Measurements from ENCODE around the gene TNFAIP2. TPM values are rescaled to one million over a fixed set of nuclear protein-coding genes. Genes with fewer than 3 reads are reported as not detected.

Gene TNFAIP2
- total and polyA plus RNA-seq, 12 donors = 5.2 to 615 (median 115) TPM

GRCh38 chr14:103136388-103137271 lies 13.4 kb downstream of the TNFAIP2 start:
- DNase-seq = peak; percentile 48 to 83 (median 70)
- TF ChIP-seq POLR2A (IDR thresholded peaks at IDR 0.05) (no peak), CTCF (IDR thresholded peaks at IDR 0.05) (no peak)
- intact Hi-C loops (cut with DNase I) = no loop called here
- peaks cover 17 to 26% of the 10 kb centered on the region in 2 donors for H3K4me1 ChIP-seq (replicated peaks in 1 of 2)
- no peaks in the 10 kb centered on the region for H3K9me3 ChIP-seq (replicated peaks in 1 of 3)
- no peak overlapping the region for H3K4me3 ChIP-seq
- WGBS, 4 donors = 58 to 76% (median 65%) methylated on average over 19 to 20 of the region's 20 CpGs
- peak overlapping the region in 4 of 5 donors; percentile 10 to 74 (median 64) for H3K27ac ChIP-seq
- no peaks in the 10 kb centered on the region for H3K27me3 ChIP-seq
- H3K36me3 ChIP-seq (replicated peaks in 1 of 2) = peaks cover 0 to 43% of the 10 kb centered on the region in 2 donors

- Histone ChIP-seq H3K36me3 (replicated peaks in 1 of 2) (peaks cover 0 to 33% of the 10 kb centered on the region in 2 donors), H3K4me3 (no peak overlapping the region), H3K9me3 (replicated peaks in 1 of 3) (no peaks in the 10 kb centered on the region), H3K4me1 (replicated peaks in 1 of 2) (peaks cover 7 to 17% of the 10 kb centered on the region in 2 donors), H3K27me3 (no peaks in the 10 kb centered on the region), H3K27ac (peak overlapping the region in 1 of 5 donors; percentile 74)
- peak in 1 of 7 donors; percentile 22 for DNase-seq
- TF ChIP-seq POLR2A (IDR thresholded peaks at IDR 0.05) (no peak), CTCF (IDR thresholded peaks at IDR 0.05) (no peak)
- 79 to 94% (median 85%) methylated on average over 13 to 22 of the region's 22 CpGs for WGBS, 4 donors
- intact Hi-C loops (cut with DNase I) = no loop called here
Observed at GRCh38 chr14:103137689-103138300, 14.5 kb downstream of the TNFAIP2 start.

DNA sequence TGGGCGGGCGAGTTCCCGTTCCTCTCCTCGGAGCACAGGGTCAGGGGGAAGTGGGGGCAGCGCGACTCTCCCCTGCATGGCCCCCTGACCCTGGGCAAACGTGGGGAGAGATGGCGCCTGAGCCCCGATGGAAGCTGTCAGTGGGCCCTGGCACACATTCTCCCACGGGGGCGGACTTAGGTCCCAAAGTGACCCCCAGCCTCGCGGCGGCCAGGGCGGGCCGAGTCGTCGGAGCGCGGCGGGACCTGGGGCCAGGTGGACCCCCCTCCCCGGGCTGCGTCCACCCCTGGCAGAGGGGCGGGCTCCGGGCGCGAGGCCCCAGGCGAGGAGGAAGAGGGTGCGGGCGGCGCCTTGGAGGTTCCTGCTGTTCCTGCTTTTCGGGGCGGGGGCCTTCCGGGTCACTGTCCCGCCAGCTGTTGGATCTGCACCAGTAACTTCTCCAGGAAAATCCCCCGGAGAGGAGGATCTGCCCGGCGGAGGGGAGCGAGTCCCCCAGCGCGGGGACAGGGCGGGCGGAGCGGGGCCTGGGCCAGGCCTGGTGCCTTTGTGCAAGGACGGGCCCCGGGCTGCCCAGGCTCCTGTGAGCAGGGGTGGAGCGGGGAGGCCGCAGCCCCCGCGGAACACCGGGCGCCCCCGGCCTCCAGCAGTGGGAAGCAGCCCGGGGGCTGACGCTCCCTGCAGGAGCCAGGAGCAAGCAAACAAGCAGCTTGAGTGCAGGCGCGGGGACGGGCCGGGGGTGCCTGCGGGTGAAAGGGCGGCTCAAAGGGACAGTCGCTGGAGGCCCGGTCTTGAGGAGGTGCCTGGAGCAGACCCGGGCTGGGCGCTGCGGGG lies 15.3 kb downstream of the TNFAIP2 start:
- TF ChIP-seq CTCF (IDR thresholded peaks at IDR 0.05) (no peak), POLR2A (IDR thresholded peaks at IDR 0.05) (no peak)
- Histone ChIP-seq H3K27ac (peak overlapping the region in 1 of 5 donors; percentile 21), H3K4me3 (no peak overlapping the region), H3K4me1 (replicated peaks in 1 of 2) (peaks cover 6 to 16% of the 10 kb centered on the region in 2 donors), H3K9me3 (replicated peaks in 1 of 3) (no peaks in the 10 kb centered on the region), H3K36me3 (replicated peaks in 1 of 2) (peaks cover 0 to 26% of the 10 kb centered on the region in 2 donors), H3K27me3 (no peaks in the 10 kb centered on the region)
- intact Hi-C loops (cut with DNase I) = no loop called here
- 41 to 49% (median 48%) methylated on average over 18 to 66 of the region's 66 CpGs for WGBS, 4 donors
- no peak for DNase-seq
